ENCODE data around the gene ZFP69B.

The ZFP69B gene

GRCh38 chr1:40462956-40463590, 12.8 kb downstream of the ZFP69B start:
- no peaks in the 10 kb centered on the region for H3K4me1 Mint-ChIP-seq
- H3K27ac Mint-ChIP-seq, result no peak overlapping the region
- TF ChIP-seq CTCF (IDR thresholded peaks at IDR 0.05), result no peak
- no peak for DNase-seq
- H3K4me3 Mint-ChIP-seq, result no peak overlapping the region
- H3K27me3 Mint-ChIP-seq (ENCODE audit: low read depth, poor library complexity), result peaks cover 7% of the 10 kb centered on the region
- peaks cover 99% of the 10 kb centered on the region for H3K36me3 Mint-ChIP-seq (ENCODE audit: low read depth)
- peaks cover 100% of the 10 kb centered on the region for H3K9me3 Mint-ChIP-seq

GRCh38 chr1:40469327-40469726, 19.1 kb downstream of the ZFP69B start:
- Mint-ChIP-seq H3K9me3 (peaks cover 100% of the 10 kb centered on the region), H3K27me3 (ENCODE audit: low read depth, poor library complexity) (peaks cover 16% of the 10 kb centered on the region), H3K36me3 (ENCODE audit: low read depth) (peaks cover 65% of the 10 kb centered on the region), H3K4me3 (no peak overlapping the region), H3K27ac (no peak overlapping the region), H3K4me1 (no peaks in the 10 kb centered on the region)
- no peak for DNase-seq
- TF ChIP-seq CTCF (IDR thresholded peaks at IDR 0.05), result no peak

- peaks cover 22% of the 10 kb centered on the region for H3K4me1 Mint-ChIP-seq
- peaks cover 30% of the 10 kb centered on the region for H3K36me3 Mint-ChIP-seq (ENCODE audit: low read depth)
- DNase-seq, result no peak
- peaks cover 11% of the 10 kb centered on the region for H3K27me3 Mint-ChIP-seq (ENCODE audit: low read depth, poor library complexity)
- H3K27ac Mint-ChIP-seq, result no peak overlapping the region
- no peak overlapping the region for H3K4me3 Mint-ChIP-seq
- peaks cover 76% of the 10 kb centered on the region for H3K9me3 Mint-ChIP-seq
- TF ChIP-seq CTCF (IDR thresholded peaks at IDR 0.05), result no peak
These were observed 25.0 kb downstream of the ZFP69B start for GRCh38 chr1:40475268-40475667.

- Mint-ChIP-seq H3K9me3 (peaks cover 65% of the 10 kb centered on the region), H3K4me3 (peak within 1 kb of the TSS; percentile 87), H3K27ac (peak within 1 kb of the TSS; percentile 22), H3K4me1 (peaks cover 22% of the 10 kb centered on the region), H3K27me3 (ENCODE audit: low read depth, poor library complexity) (peaks cover 7% of the 10 kb centered on the region), H3K36me3 (ENCODE audit: low read depth) (peaks cover 41% of the 10 kb centered on the region)
- TF ChIP-seq CTCF (IDR thresholded peaks at IDR 0.05), result no peak
- peak; percentile 79 for DNase-seq
These were observed 26.8 kb downstream of the ZFP69B start, which contains the start of gene ZFP69 for GRCh38 chr1:40476924-40477677. Gene ZFP69 (plus strand): TSS chr1:40477290. CDS start chr1:40479362, 2,072 bp downstream.

GRCh38 chr1:40477678-40478053, 27.4 kb downstream of the ZFP69B start:
- no peak for DNase-seq
- Mint-ChIP-seq H3K27ac (peak overlapping the region; percentile 22), H3K4me1 (peaks cover 22% of the 10 kb centered on the region), H3K9me3 (peaks cover 65% of the 10 kb centered on the region), H3K4me3 (peak overlapping the region; percentile 86), H3K36me3 (ENCODE audit: low read depth) (peaks cover 46% of the 10 kb centered on the region), H3K27me3 (ENCODE audit: low read depth, poor library complexity) (peaks cover 7% of the 10 kb centered on the region)
- TF ChIP-seq CTCF (IDR thresholded peaks at IDR 0.05), result no peak
